ENCODE data around the gene ZCCHC7. TPM values are rescaled to one million over a fixed set of nuclear protein-coding genes. Genes with fewer than 3 reads are reported as not detected.

The ZCCHC7 gene
- total RNA-seq, 1 donor from 2014 or later = 20.4 TPM

- intact Hi-C loops (cut with DNase I) = no loop called here
- Histone ChIP-seq H3K36me3 (no peaks in the 10 kb centered on the region), H3K27me3 (ENCODE audit: low read depth) (no peaks in the 10 kb centered on the region), H3K9me3 (no peaks in the 10 kb centered on the region), H3K27ac (no peak overlapping the region), H3K4me3 (no peak overlapping the region), H3K4me1 (no peaks in the 10 kb centered on the region)
- DNase-seq (no peak), ATAC-seq (peak in 1 of 2 donors; percentile 15)
- TF ChIP-seq CTCF (IDR thresholded peaks at IDR 0.05) = no peak
These were observed 244.5 kb downstream of the ZCCHC7 start for GRCh38 chr9:37364751-37365360.

GRCh38 chr9:37369671-37370070 lies 249.3 kb downstream of the ZCCHC7 start:
- H3K36me3 ChIP-seq = no peaks in the 10 kb centered on the region
- no peaks in the 10 kb centered on the region for H3K27me3 ChIP-seq (ENCODE audit: low read depth)
- no peak overlapping the region for H3K4me3 ChIP-seq
- DNase-seq = no peak
- ATAC-seq = no peak
- no peak overlapping the region for H3K27ac ChIP-seq
- H3K4me1 ChIP-seq = no peaks in the 10 kb centered on the region
- TF ChIP-seq CTCF (IDR thresholded peaks at IDR 0.05) = no peak
- H3K9me3 ChIP-seq = no peaks in the 10 kb centered on the region
- intact Hi-C loops (cut with DNase I) = no loop called here

GRCh38 chr9:37370282-37370681 lies 249.9 kb downstream of the ZCCHC7 start:
- Histone ChIP-seq H3K27me3 (ENCODE audit: low read depth) (no peaks in the 10 kb centered on the region), H3K27ac (no peak overlapping the region), H3K9me3 (no peaks in the 10 kb centered on the region), H3K36me3 (no peaks in the 10 kb centered on the region), H3K4me3 (no peak overlapping the region), H3K4me1 (no peaks in the 10 kb centered on the region)
- intact Hi-C loops (cut with DNase I) = no loop called here
- DNase-seq = no peak
- ATAC-seq = no peak
- no peak for TF ChIP-seq CTCF (IDR thresholded peaks at IDR 0.05)

GRCh38 chr9:37370968-37371563 lies 250.7 kb downstream of the ZCCHC7 start:
- no peaks in the 10 kb centered on the region for H3K36me3 ChIP-seq
- no peaks in the 10 kb centered on the region for H3K9me3 ChIP-seq
- ATAC-seq = no peak
- H3K4me3 ChIP-seq = no peak overlapping the region
- no peak for DNase-seq
- no peak for TF ChIP-seq CTCF (IDR thresholded peaks at IDR 0.05)
- H3K4me1 ChIP-seq = no peaks in the 10 kb centered on the region
- H3K27me3 ChIP-seq (ENCODE audit: low read depth) = no peaks in the 10 kb centered on the region
- H3K27ac ChIP-seq = no peak overlapping the region
- intact Hi-C loops (cut with DNase I) = no loop called here

GRCh38 chr9:37371565-37372464 lies 251.4 kb downstream of the ZCCHC7 start:
- no peak for DNase-seq
- Histone ChIP-seq H3K36me3 (no peaks in the 10 kb centered on the region), H3K4me3 (no peak overlapping the region), H3K27me3 (ENCODE audit: low read depth) (no peaks in the 10 kb centered on the region), H3K4me1 (no peaks in the 10 kb centered on the region), H3K9me3 (no peaks in the 10 kb centered on the region), H3K27ac (no peak overlapping the region)
- ATAC-seq = no peak
- TF ChIP-seq CTCF (IDR thresholded peaks at IDR 0.05) = no peak
- intact Hi-C loops (cut with DNase I) = no loop called here

All from lower lobe of right lung (tissue), 2 donors.